Measurements from ENCODE around the gene RBKS.
A peak's percentile ranks its signal among the peaks of the same experiment; 100 is the strongest.
"Not testable (repeated sequence)": the region's sequence is repeated elsewhere in the genome, so short reads cannot be mapped to it uniquely, and the experiment has no call there.

RBKS gene

GRCh38 chr2:27756091-27756490 lies 134.1 kb downstream of the RBKS start:
- DNase-seq: no peak

GRCh38 chr2:27754831-27755230 lies 135.4 kb downstream of the RBKS start:
- DNase-seq: no peak

GRCh38 chr2:27754138-27754588 lies 136.0 kb downstream of the RBKS start:
- peak; percentile 32 for DNase-seq

- peak; percentile 84 for DNase-seq
These were observed 137.5 kb downstream of the RBKS start for GRCh38 chr2:27752551-27753237.

GRCh38 chr2:27751377-27751776 lies 138.8 kb downstream of the RBKS start:
- DNase-seq: no peak

- not testable (repeated sequence) for DNase-seq
These were observed 141.2 kb downstream of the RBKS start for GRCh38 chr2:27748803-27749554.

GRCh38 chr2:27747827-27748352 lies 142.3 kb downstream of the RBKS start:
- DNase-seq: no peak

- DNase-seq: no peak
These were observed 143.9 kb downstream of the RBKS start for GRCh38 chr2:27746325-27746724.

- not testable (repeated sequence) for DNase-seq
These were observed 144.7 kb downstream of the RBKS start for GRCh38 chr2:27745494-27745893.

GRCh38 chr2:27742571-27742970 lies 147.6 kb downstream of the RBKS start:
- DNase-seq: no peak

GRCh38 chr2:27741673-27742072 lies 148.5 kb downstream of the RBKS start:
- no peak for DNase-seq

GRCh38 chr2:27739058-27739373 lies 151.2 kb downstream of the RBKS start:
- DNase-seq: no peak

GRCh38 chr2:27738349-27739057 lies 151.7 kb downstream of the RBKS start:
- no peak for DNase-seq

- no peak for DNase-seq
These were observed 152.4 kb downstream of the RBKS start for GRCh38 chr2:27737676-27738348.

GRCh38 chr2:27736890-27737204 lies 153.3 kb downstream of the RBKS start:
- no peak for DNase-seq

- no peak for DNase-seq
These were observed 153.9 kb downstream of the RBKS start for GRCh38 chr2:27736031-27736889.

GRCh38 chr2:27735263-27735904 lies 154.8 kb downstream of the RBKS start:
- peak; percentile 58 for DNase-seq

GRCh38 chr2:27734305-27734704 lies 155.9 kb downstream of the RBKS start:
- DNase-seq: no peak
